AG04449 (cell line): ENCODE results near the gene PRR23A.

Experiments used
- CTCF ChIA-PET: fragments of 350-600 bp; formaldehyde crosslinking; extraction: SDS; loops from one replicate; lab custom pipeline; 2021; ENCODE audit warnings: antibody characterized with exemption; lab: Yijun Ruan, JAX
- POLR2A ChIA-PET: fragments of 400-600, 350-600 bp; formaldehyde crosslinking; extraction: SDS; loops from one replicate; lab custom pipeline; 2020; ENCODE audit warnings: antibody characterized with exemption, inconsistent platforms; lab: Yijun Ruan, JAX
- DNase-seq: peaks from one replicate; pipeline ENCODE4 v3.0.0-alpha.2; 2010; ENCODE audit warnings: low read depth, low spot score
- H3K4me3 ChIP-seq: 2 replicates; pipeline ENCODE4 v1.5.1; 2011; ENCODE audit warnings: low read depth, mild to moderate bottlenecking, control low read depth, low read length
- CTCF ChIP-seq: IDR thresholded peaks from one replicate; pipeline ENCODE4 v1.5.1; 2011; ENCODE audit warnings: mild to moderate bottlenecking, moderate library complexity, low read length, control low read depth, inconsistent platforms; ENCODE audit not compliant: insufficient read depth; ENCODE audit errors: missing control alignments

PRR23A gene

GRCh38 chr3:138962854-138963560, 43.1 kb downstream of the PRR23A start:
- CTCF ChIA-PET: interaction anchor here (1.0 kb wide), 1 partner anchor 9 kb away, joined by 3 read pairs; no protein-coding TSS in a partner anchor
- POLR2A ChIA-PET: no interaction called here
- no peak overlapping the region for H3K4me3 ChIP-seq
- no peak for TF ChIP-seq CTCF
- DNase-seq: no peak

DNA sequence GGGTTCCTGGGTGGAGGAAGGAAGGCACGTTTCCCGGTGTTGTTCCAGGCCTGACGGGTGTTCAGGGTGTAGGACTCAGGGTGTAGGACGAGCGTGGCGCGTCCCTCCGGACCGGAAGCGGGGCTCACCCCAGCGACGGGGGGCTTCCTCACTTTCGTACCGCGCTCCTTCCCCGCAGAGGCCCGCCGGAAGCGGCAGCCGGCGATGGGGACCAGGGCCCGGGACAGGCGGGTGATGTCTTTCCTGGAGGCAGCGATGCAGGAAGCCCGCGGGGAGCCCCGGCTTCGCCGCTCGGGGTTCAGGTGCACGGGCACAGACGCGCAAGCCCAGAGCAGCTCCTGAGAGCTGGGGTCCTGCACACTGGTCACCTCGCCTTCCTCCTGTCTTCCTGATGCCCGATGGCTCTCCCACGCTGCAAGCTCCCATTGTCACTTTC, 45.6 kb downstream of the PRR23A start:
- no peak for DNase-seq
- no peak for TF ChIP-seq CTCF
- POLR2A ChIA-PET: no interaction called here
- H3K4me3 ChIP-seq: no peak overlapping the region; the same call in 1 of the 2 replicates
- CTCF ChIA-PET: interaction anchor here (1.0 to 2.0 kb wide), 4 partner anchors 15 to 37 kb away, joined by 3 to 9 read pairs (median 4); no protein-coding TSS in a partner anchor
